RWPE2 (cell line): Measurements from ENCODE around the gene SPECC1.
A peak's percentile ranks its signal among the peaks of the same experiment; 100 is the strongest.

Experiments
- ATAC-seq: fragments of 200-7000 bp; cut with Tn5 transposase; 3 replicates; pipeline ENCODE4 v1.9.1; 2021; ENCODE audit warnings: low read depth
- DNase-seq: peaks from one replicate; pipeline ENCODE4 v3.0.0-alpha.2; 2020; ENCODE audit warnings: low spot score
- H3K27ac ChIP-seq: fragments of 450-650 bp; 2 replicates; pipeline ENCODE4 v1.5.1; 2017; ENCODE audit warnings: mild to moderate bottlenecking; ENCODE audit not compliant: poor library complexity, severe bottlenecking
- H3K27me3 ChIP-seq: fragments of 250-450 bp; sonication (Bioruptor Pico); 2 replicates; pipeline ENCODE4 v1.5.1; 2021; ENCODE audit warnings: mild to moderate bottlenecking, moderate library complexity; ENCODE audit not compliant: insufficient read depth, poor library complexity, severe bottlenecking
- H3K36me3 ChIP-seq: fragments of 250-450 bp; sonication (Bioruptor Pico); 2 replicates; pipeline ENCODE4 v1.5.1; 2020; ENCODE audit warnings: low read depth, mild to moderate bottlenecking, moderate library complexity
- H3K4me1 ChIP-seq: fragments of 250-450 bp; sonication (Bioruptor Pico); 2 replicates; pipeline ENCODE4 v1.5.1; 2021; ENCODE audit warnings: mild to moderate bottlenecking, moderate library complexity; ENCODE audit not compliant: insufficient read depth, poor library complexity, severe bottlenecking
- H3K4me3 ChIP-seq: fragments of 250-450 bp; sonication (Bioruptor Pico); 2 replicates; pipeline ENCODE4 v1.5.1; 2021; ENCODE audit warnings: mild to moderate bottlenecking, moderate library complexity; ENCODE audit not compliant: severe bottlenecking
- H3K9me3 ChIP-seq: fragments of 250-450 bp; sonication (Bioruptor Pico); 2 replicates; pipeline ENCODE4 v1.5.1; 2021; ENCODE audit warnings: mild to moderate bottlenecking, moderate library complexity; ENCODE audit not compliant: severe bottlenecking
- CTCF ChIP-seq: fragments of 450-650 bp; IDR thresholded peaks from one replicate; pipeline ENCODE4 v1.5.1; 2017; ENCODE audit warnings: mild to moderate bottlenecking, moderate library complexity; ENCODE audit not compliant: poor library complexity, severe bottlenecking

SPECC1 gene

DNA sequence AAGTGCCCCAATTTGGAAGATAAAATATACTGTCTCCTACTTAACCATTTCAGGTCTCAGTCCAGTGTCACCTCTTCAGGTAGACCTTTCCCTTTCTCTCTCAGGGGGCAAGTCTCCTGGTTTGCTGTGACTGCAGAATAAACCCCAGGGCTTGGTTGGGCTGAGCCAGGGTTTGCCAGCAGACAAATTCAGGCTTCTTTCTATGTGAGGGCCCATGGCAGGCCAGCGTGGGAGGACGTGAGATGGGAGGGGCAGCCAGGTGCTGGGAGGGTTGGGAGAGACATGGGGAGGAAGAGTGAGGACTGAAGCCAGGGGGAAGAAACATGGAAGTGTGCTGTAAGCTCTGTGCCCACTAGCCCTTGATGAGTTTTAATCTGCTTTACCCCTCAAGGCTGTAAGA, 163.2 kb downstream of the SPECC1 start:
- Histone ChIP-seq H3K4me3 (no peak overlapping the region), H3K27me3 (no peaks in the 10 kb centered on the region), H3K36me3 (no peaks in the 10 kb centered on the region), H3K27ac (peak overlapping the region; percentile 67), H3K4me1 (peaks cover 44% of the 10 kb centered on the region), H3K9me3 (no peaks in the 10 kb centered on the region)
- DNase-seq (no peak), ATAC-seq (no peak)
- no peak for TF ChIP-seq CTCF

DNA sequence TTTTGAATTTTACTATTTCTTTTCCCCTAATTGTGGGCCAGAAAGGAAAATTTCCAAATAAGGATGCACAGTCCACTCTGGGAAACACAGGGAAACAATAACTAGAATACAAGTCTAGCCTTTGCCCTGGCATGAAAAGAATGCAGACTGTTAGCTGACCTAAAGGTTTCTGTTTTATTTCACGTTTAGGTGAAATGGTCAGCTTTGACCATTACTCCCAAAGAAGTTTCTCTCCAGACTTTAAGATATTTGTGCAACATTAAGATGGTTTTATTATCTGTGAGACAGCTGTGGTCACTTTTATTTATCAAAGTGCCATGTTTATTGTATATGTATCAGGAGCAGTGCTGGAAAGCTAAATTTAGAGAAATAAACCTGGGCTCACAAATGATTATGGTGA, 163.9 kb downstream of the SPECC1 start:
- Histone ChIP-seq H3K4me1 (peaks cover 41% of the 10 kb centered on the region), H3K36me3 (no peaks in the 10 kb centered on the region), H3K27ac (peak overlapping the region; percentile 67), H3K9me3 (no peaks in the 10 kb centered on the region), H3K27me3 (no peaks in the 10 kb centered on the region), H3K4me3 (no peak overlapping the region)
- TF ChIP-seq CTCF, result no peak
- DNase-seq (no peak), ATAC-seq (no peak; the same call in 2 of the 3 replicates)

GRCh38 chr17:20174588-20175265, 165.6 kb downstream of the SPECC1 start:
- TF ChIP-seq CTCF, result no peak
- DNase-seq, result no peak
- H3K27me3 ChIP-seq, result no peaks in the 10 kb centered on the region
- H3K4me3 ChIP-seq, result no peak overlapping the region
- H3K4me1 ChIP-seq, result peaks cover 38% of the 10 kb centered on the region
- peak overlapping the region; percentile 67 for H3K27ac ChIP-seq
- no peaks in the 10 kb centered on the region for H3K9me3 ChIP-seq
- ATAC-seq, result peak; percentile 94
- no peaks in the 10 kb centered on the region for H3K36me3 ChIP-seq

GRCh38 chr17:20179041-20179440, 169.9 kb downstream of the SPECC1 start:
- DNase-seq (no peak), ATAC-seq (no peak)
- H3K27ac ChIP-seq, result no peak overlapping the region
- no peaks in the 10 kb centered on the region for H3K27me3 ChIP-seq
- TF ChIP-seq CTCF, result no peak
- H3K9me3 ChIP-seq, result no peaks in the 10 kb centered on the region
- peaks cover 13% of the 10 kb centered on the region for H3K4me1 ChIP-seq
- no peaks in the 10 kb centered on the region for H3K36me3 ChIP-seq
- H3K4me3 ChIP-seq, result no peak overlapping the region

DNA sequence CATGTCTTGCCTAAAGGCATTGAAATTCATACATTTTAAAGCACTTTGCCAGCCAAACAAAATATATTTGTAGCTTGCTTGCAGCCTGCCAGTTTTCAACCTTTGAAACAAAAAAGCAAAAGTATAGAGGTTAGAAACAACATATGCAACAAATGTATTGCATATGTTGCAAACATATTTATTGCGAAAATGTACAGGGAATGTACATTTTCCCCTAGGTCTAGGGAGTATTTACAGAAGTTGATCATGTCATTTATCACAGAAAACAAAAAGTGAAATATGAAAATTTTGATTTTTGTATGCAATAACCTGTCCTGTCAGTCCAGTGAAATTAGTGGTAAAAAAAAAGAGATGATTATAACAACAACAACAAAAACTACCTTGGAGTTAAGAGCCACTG, 171.5 kb downstream of the SPECC1 start:
- Histone ChIP-seq H3K27me3 (no peaks in the 10 kb centered on the region), H3K4me1 (no peaks in the 10 kb centered on the region), H3K36me3 (no peaks in the 10 kb centered on the region), H3K4me3 (no peak overlapping the region), H3K9me3 (no peaks in the 10 kb centered on the region), H3K27ac (no peak overlapping the region)
- TF ChIP-seq CTCF, result no peak
- no peak for ATAC-seq
- DNase-seq, result no peak
